ENCODE measurements around the gene CDCA3. TPM values are rescaled to one million over a fixed set of nuclear protein-coding genes. Genes with fewer than 3 reads are reported as not detected.
A peak's percentile ranks its signal among the peaks of the same experiment; 100 is the strongest.

CDCA3 gene
- total RNA-seq, 1 experiment from 2014 or later, result 143 TPM

- Histone ChIP-seq H3K27me3 (replicated peaks) (no peaks in the 10 kb centered on the region), H3K4me1 (replicated peaks) (peaks cover 19% of the 10 kb centered on the region), H3K27ac (no peak overlapping the region; the same call in 1 of the 2 replicates), H3K4me3 (no peak overlapping the region), H3K36me3 (peaks cover 75% of the 10 kb centered on the region), H3K9me3 (replicated peaks) (no peaks in the 10 kb centered on the region)
- DNase-seq (ENCODE audit: low read depth in 1 of 2, low spot score in 2 of 2), result no peak
Observed at GRCh38 chr12:6853626-6854025, 2.5 kb upstream of the CDCA3 start.

GRCh38 chr12:6852651-6853354, 1.7 kb upstream of the CDCA3 start:
- Histone ChIP-seq H3K4me3 (peak overlapping the region; percentile 71), H3K9me3 (replicated peaks) (no peaks in the 10 kb centered on the region), H3K36me3 (peaks cover 75% of the 10 kb centered on the region), H3K27ac (peak overlapping the region; percentile 7; the same call in 1 of the 2 replicates), H3K27me3 (replicated peaks) (no peaks in the 10 kb centered on the region), H3K4me1 (replicated peaks) (peaks cover 19% of the 10 kb centered on the region)
- DNase-seq (ENCODE audit: low read depth in 1 of 2, low spot score in 2 of 2), result peak in 1 of 2 experiments; percentile 70

- Histone ChIP-seq H3K27ac (peak within 1 kb of the TSS; percentile 95), H3K4me3 (peak within 1 kb of the TSS; percentile 71), H3K27me3 (replicated peaks) (no peaks in the 10 kb centered on the region), H3K9me3 (replicated peaks) (no peaks in the 10 kb centered on the region), H3K36me3 (peaks cover 75% of the 10 kb centered on the region), H3K4me1 (replicated peaks) (peaks cover 19% of the 10 kb centered on the region)
- peak; percentile 99 to 100 for DNase-seq (ENCODE audit: low read depth in 1 of 2, low spot score in 2 of 2)
Observed at GRCh38 chr12:6851921-6852650, 1.0 kb upstream of the CDCA3 start, which contains the start of gene USP5. Gene USP5, plus strand, starts transcription at chr12:6852150. Its CDS starts 30 bp downstream, at chr12:6852180.

- Histone ChIP-seq H3K27me3 (replicated peaks) (no peaks in the 10 kb centered on the region), H3K4me3 (peak overlapping the region; percentile 71), H3K27ac (peak overlapping the region; percentile 95), H3K4me1 (replicated peaks) (peaks cover 19% of the 10 kb centered on the region), H3K9me3 (replicated peaks) (no peaks in the 10 kb centered on the region), H3K36me3 (peaks cover 75% of the 10 kb centered on the region)
- DNase-seq (ENCODE audit: low read depth in 1 of 2, low spot score in 2 of 2), result peak in 1 of 2 experiments; percentile 21
Observed at GRCh38 chr12:6850796-6851152, 312 bp downstream of the CDCA3 start.

- Histone ChIP-seq H3K36me3 (peaks cover 73% of the 10 kb centered on the region), H3K27ac (peak overlapping the region; percentile 95; the same call in 1 of the 2 replicates), H3K9me3 (replicated peaks) (no peaks in the 10 kb centered on the region), H3K27me3 (replicated peaks) (no peaks in the 10 kb centered on the region), H3K4me3 (peak overlapping the region; percentile 71), H3K4me1 (replicated peaks) (peaks cover 19% of the 10 kb centered on the region)
- DNase-seq (ENCODE audit: low read depth in 1 of 2, low spot score in 2 of 2), result no peak
Observed at GRCh38 chr12:6849976-6850560, 1.0 kb downstream of the CDCA3 start.

- Histone ChIP-seq H3K9me3 (replicated peaks) (no peaks in the 10 kb centered on the region), H3K4me3 (no peak overlapping the region), H3K27ac (no peak overlapping the region), H3K4me1 (replicated peaks) (peaks cover 19% of the 10 kb centered on the region), H3K36me3 (peaks cover 74% of the 10 kb centered on the region), H3K27me3 (replicated peaks) (no peaks in the 10 kb centered on the region)
- DNase-seq (ENCODE audit: low read depth in 1 of 2, low spot score in 2 of 2), result no peak
Observed at GRCh38 chr12:6849427-6849826, 1.7 kb downstream of the CDCA3 start.

GRCh38 chr12:6847676-6848075, 3.4 kb downstream of the CDCA3 start:
- Histone ChIP-seq H3K4me1 (replicated peaks) (peaks cover 9% of the 10 kb centered on the region), H3K27ac (no peak overlapping the region), H3K4me3 (no peak overlapping the region), H3K9me3 (replicated peaks) (no peaks in the 10 kb centered on the region; the same call in 1 of the 2 replicates), H3K36me3 (peaks cover 61% of the 10 kb centered on the region), H3K27me3 (replicated peaks) (no peaks in the 10 kb centered on the region; the same call in 1 of the 2 replicates)
- DNase-seq (ENCODE audit: low read depth in 1 of 2, low spot score in 2 of 2), result no peak

- Histone ChIP-seq H3K9me3 (replicated peaks) (no peaks in the 10 kb centered on the region; the same call in 1 of the 2 replicates), H3K4me3 (no peak overlapping the region), H3K36me3 (peaks cover 61% of the 10 kb centered on the region), H3K27me3 (replicated peaks) (no peaks in the 10 kb centered on the region; the same call in 1 of the 2 replicates), H3K27ac (no peak overlapping the region), H3K4me1 (replicated peaks) (peaks cover 9% of the 10 kb centered on the region)
- no peak for DNase-seq (ENCODE audit: low read depth in 1 of 2, low spot score in 2 of 2)
Observed at GRCh38 chr12:6846316-6846869, 4.7 kb downstream of the CDCA3 start.

- H3K9me3 ChIP-seq (replicated peaks), result no peaks in the 10 kb centered on the region; the same call in 1 of the 2 replicates
- no peak overlapping the region for H3K4me3 ChIP-seq
- H3K27me3 ChIP-seq (replicated peaks), result no peaks in the 10 kb centered on the region; the same call in 1 of the 2 replicates
- H3K36me3 ChIP-seq, result peaks cover 55% of the 10 kb centered on the region
- DNase-seq (ENCODE audit: low read depth in 1 of 2, low spot score in 2 of 2), result no peak
- H3K27ac ChIP-seq, result no peak overlapping the region
- peaks cover 6% of the 10 kb centered on the region for H3K4me1 ChIP-seq (replicated peaks)
Observed at GRCh38 chr12:6845395-6845794, 5.7 kb downstream of the CDCA3 start.

- peaks cover 10% of the 10 kb centered on the region; the same call in 1 of the 2 replicates for H3K27me3 ChIP-seq (replicated peaks)
- H3K27ac ChIP-seq, result no peak overlapping the region
- DNase-seq (ENCODE audit: low read depth in 1 of 2, low spot score in 2 of 2), result peak in 1 of 2 experiments; percentile 25
- no peaks in the 10 kb centered on the region for H3K4me1 ChIP-seq (replicated peaks)
- H3K36me3 ChIP-seq, result peaks cover 34% of the 10 kb centered on the region
- no peaks in the 10 kb centered on the region; the same call in 1 of the 2 replicates for H3K9me3 ChIP-seq (replicated peaks)
- H3K4me3 ChIP-seq, result no peak overlapping the region
Observed at GRCh38 chr12:6843118-6843902, 7.8 kb downstream of the CDCA3 start.

GRCh38 chr12:6842075-6842474, 9.0 kb downstream of the CDCA3 start:
- H3K27me3 ChIP-seq (replicated peaks), result peaks cover 12% of the 10 kb centered on the region; the same call in 1 of the 2 replicates
- no peak overlapping the region for H3K27ac ChIP-seq
- H3K4me3 ChIP-seq, result no peak overlapping the region
- H3K4me1 ChIP-seq (replicated peaks), result no peaks in the 10 kb centered on the region
- H3K9me3 ChIP-seq (replicated peaks), result no peaks in the 10 kb centered on the region; the same call in 1 of the 2 replicates
- DNase-seq (ENCODE audit: low read depth in 1 of 2, low spot score in 2 of 2), result no peak
- peaks cover 22% of the 10 kb centered on the region for H3K36me3 ChIP-seq

GRCh38 chr12:6840761-6841515, 10.1 kb downstream of the CDCA3 start, which contains the start of gene GNB3:
Gene GNB3, plus strand, starts transcription at chr12:6840925. Its CDS starts 363 bp downstream, at chr12:6841288.
- Histone ChIP-seq H3K27ac (no peak within 1 kb of the TSS), H3K36me3 (peaks cover 11% of the 10 kb centered on the region), H3K27me3 (replicated peaks) (peaks cover 15% of the 10 kb centered on the region), H3K9me3 (replicated peaks) (no peaks in the 10 kb centered on the region; the same call in 1 of the 2 replicates), H3K4me1 (replicated peaks) (no peaks in the 10 kb centered on the region), H3K4me3 (no peak within 1 kb of the TSS)
- DNase-seq (ENCODE audit: low read depth in 1 of 2, low spot score in 2 of 2), result no peak
